ENCODE results near the gene GAST.

- no peak for TF ChIP-seq EP300 (IDR thresholded peaks at IDR 0.05; ENCODE audit: low read depth)
- no peak for TF ChIP-seq POLR2A (IDR thresholded peaks at IDR 0.05)
- TF ChIP-seq CTCF (IDR thresholded peaks at IDR 0.05), result no peak
- TF ChIP-seq POLR2AphosphoS5 (IDR thresholded peaks at IDR 0.05), result no peak
These were observed 23.6 kb downstream of the GAST start for GRCh38 chr17:41735744-41736143.

All from transverse colon (tissue), 4 donors.